Urothelium cell line (cell line): ENCODE results near the gene SLC26A1.
"Not testable (repeated sequence)": the region's sequence is repeated elsewhere in the genome, so short reads cannot be mapped to it uniquely, and the experiment has no call there.

Experiments used
- DNase-seq: peaks from one replicate; pipeline ENCODE4 v3.0.0; 2011; ENCODE audit warnings: low spot score, mixed read lengths
- FAIRE-seq: peaks from 2 replicates; lab custom pipeline; 2011; peaks lifted over from hg19 to GRCh38; lab: Jason Lieb, UNC

SLC26A1 gene

GRCh38 chr4:939508-939907 lies 53.7 kb downstream of the SLC26A1 start:
- not testable (repeated sequence) for DNase-seq, FAIRE-seq
